ENCODE measurements around the gene SCGB1C1.

DNA sequence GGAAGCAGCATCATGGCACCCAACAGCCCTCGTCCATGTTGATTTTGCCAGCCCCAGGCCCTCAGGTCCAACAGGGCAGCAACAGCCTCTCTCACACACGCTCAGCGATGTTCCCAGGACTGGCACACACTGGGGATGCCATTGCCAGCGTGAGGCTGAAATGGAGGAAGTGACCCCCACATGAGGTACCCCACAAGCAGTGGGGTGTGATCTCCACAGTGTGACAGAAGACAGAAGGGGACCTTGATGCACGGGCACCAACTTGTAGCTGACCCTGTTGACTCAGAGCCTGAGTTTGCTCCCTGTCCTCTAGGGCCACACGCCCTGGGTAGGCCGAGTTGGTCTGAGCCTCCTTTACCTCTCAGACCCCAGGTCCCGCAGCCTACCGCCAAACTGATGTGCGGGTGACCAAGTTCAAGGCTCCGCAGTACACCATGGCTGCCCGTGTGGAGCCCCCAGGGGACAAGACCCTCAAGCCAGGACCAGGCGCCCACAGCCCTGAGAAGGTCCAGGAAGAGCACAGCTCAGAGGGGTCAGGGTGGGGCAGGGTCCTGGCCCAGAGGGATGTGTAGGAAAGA is 6.2 kb downstream of the SCGB1C1 start:
- TF ChIP-seq CTCF (conservative IDR thresholded peaks at IDR 0.05; ENCODE audit: low read depth in 2 of 2) (no peak), POLR2AphosphoS5 (IDR thresholded peaks at IDR 0.05; ENCODE audit: low read depth) (no peak)
